HEK293 (cell line): ENCODE results near the gene GNMT.

Experiments used
- HOXC10 ChIP-seq: sonication (generic); formaldehyde crosslinking; IDR thresholded peaks from 2 replicates; pipeline ENCODE4 v1.8.1; 2023; ENCODE audit warnings: mild to moderate bottlenecking, missing genetic modification reagents
- KLF1 ChIP-seq: fragments of 450-650 bp; formaldehyde crosslinking; IDR thresholded peaks from 2 replicates; pipeline ENCODE4 v1.5.1; 2016; ENCODE audit warnings: missing biosample characterization, missing genetic modification characterization
- MZF1 ChIP-seq: fragments of 450-650 bp; formaldehyde crosslinking; IDR thresholded peaks from 2 replicates; pipeline ENCODE4 v1.5.1; 2017; ENCODE audit warnings: missing biosample characterization, missing genetic modification characterization, borderline replicate concordance
- SCRT2 ChIP-seq: fragments of 450-650 bp; formaldehyde crosslinking; IDR thresholded peaks from 2 replicates; pipeline ENCODE4 v1.5.1; 2016; ENCODE audit warnings: missing biosample characterization, missing genetic modification characterization
- TRIM28 ChIP-seq: IDR thresholded peaks from 2 replicates; pipeline ENCODE4 v1.6.1; 2011; ENCODE audit warnings: low read length, control low read depth, borderline replicate concordance
- ZNF114 ChIP-seq: fragments of 450-650 bp; formaldehyde crosslinking; IDR thresholded peaks from 2 replicates; pipeline ENCODE4 v1.5.0; 2017; ENCODE audit warnings: missing biosample characterization, missing genetic modification characterization
- ZNF133 ChIP-seq: fragments of 450-650 bp; formaldehyde crosslinking; IDR thresholded peaks from 2 replicates; pipeline ENCODE4 v1.5.1; 2016; ENCODE audit warnings: missing biosample characterization, missing genetic modification characterization
- ZNF426 ChIP-seq: fragments of 450-650 bp; formaldehyde crosslinking; IDR thresholded peaks from 2 replicates; pipeline ENCODE4 v1.5.1; 2017; ENCODE audit warnings: missing biosample characterization, missing genetic modification characterization, mild to moderate bottlenecking, inconsistent platforms, moderate library complexity
- ZNF600 ChIP-seq: fragments of 450-650 bp; formaldehyde crosslinking; IDR thresholded peaks from 2 replicates; pipeline ENCODE4 v1.5.1; 2016; ENCODE audit warnings: missing biosample characterization, missing genetic modification characterization
- ZNF707 ChIP-seq: fragments of 450-650 bp; formaldehyde crosslinking; IDR thresholded peaks from 2 replicates; pipeline ENCODE4 v1.5.1; 2016; ENCODE audit warnings: missing biosample characterization, missing genetic modification characterization
- ZNF76 ChIP-seq: fragments of 450-650 bp; formaldehyde crosslinking; IDR thresholded peaks from 2 replicates; pipeline ENCODE4; 2016; ENCODE audit warnings: low read depth, missing biosample characterization, missing genetic modification characterization, borderline replicate concordance
- ZNF792 ChIP-seq: fragments of 450-650 bp; formaldehyde crosslinking; IDR thresholded peaks from 2 replicates; pipeline ENCODE4 v1.5.1; 2016; ENCODE audit warnings: missing biosample characterization, missing genetic modification characterization
- ZSCAN16 ChIP-seq: fragments of 450-650 bp; formaldehyde crosslinking; IDR thresholded peaks from 2 replicates; pipeline ENCODE4 v1.5.1; 2016; ENCODE audit warnings: missing biosample characterization, missing genetic modification characterization
- TF ChIP-seq, protein P1 (sequence below): fragments of 450-650 bp; formaldehyde crosslinking; IDR thresholded peaks from 2 replicates; pipeline ENCODE4 v1.5.1; 2016; ENCODE audit warnings: missing biosample characterization, missing genetic modification characterization
- TF ChIP-seq, protein P2 (sequence below): fragments of 450-650 bp; IDR thresholded peaks from 2 replicates; pipeline ENCODE4 v1.5.1; 2018; ENCODE audit warnings: missing biosample characterization, missing genetic modification characterization
- TF ChIP-seq, protein P3 (sequence below): fragments of 450-650 bp; formaldehyde crosslinking; IDR thresholded peaks from 2 replicates; pipeline ENCODE4 v1.5.1; 2016; ENCODE audit warnings: missing biosample characterization, missing genetic modification characterization
- TF ChIP-seq, protein P4 (sequence below): fragments of 450-650 bp; formaldehyde crosslinking; IDR thresholded peaks from 2 replicates; pipeline ENCODE4 v1.5.1; 2017; ENCODE audit warnings: missing biosample characterization, missing genetic modification characterization
- TF ChIP-seq, protein P5 (sequence below): fragments of 450-650 bp; formaldehyde crosslinking; IDR thresholded peaks from 2 replicates; pipeline ENCODE4 v1.5.1; 2016; ENCODE audit warnings: missing biosample characterization, missing genetic modification characterization
- TF ChIP-seq, protein P6 (sequence below): fragments of 450-650 bp; formaldehyde crosslinking; IDR thresholded peaks from 2 replicates; pipeline ENCODE4 v1.5.1; 2016; ENCODE audit warnings: missing biosample characterization, missing genetic modification characterization
- TF ChIP-seq, protein P7 (sequence below): fragments of 450-650 bp; formaldehyde crosslinking; optimal IDR thresholded peaks from 2 replicates; pipeline ENCODE3; 2016; ENCODE audit warnings: missing biosample characterization, mild to moderate bottlenecking, missing genetic modification characterization
- TF ChIP-seq, protein P8 (sequence below): fragments of 450-650 bp; formaldehyde crosslinking; conservative IDR thresholded peaks from 2 replicates; pipeline ENCODE4 v1.5.1; 2016; ENCODE audit warnings: low read depth, missing biosample characterization, missing genetic modification characterization
- TF ChIP-seq, protein P9 (sequence below): fragments of 450-650 bp; formaldehyde crosslinking; IDR thresholded peaks from 2 replicates; pipeline ENCODE4 v1.5.1; 2016; ENCODE audit warnings: missing biosample characterization, missing genetic modification characterization

GNMT gene

DNA sequence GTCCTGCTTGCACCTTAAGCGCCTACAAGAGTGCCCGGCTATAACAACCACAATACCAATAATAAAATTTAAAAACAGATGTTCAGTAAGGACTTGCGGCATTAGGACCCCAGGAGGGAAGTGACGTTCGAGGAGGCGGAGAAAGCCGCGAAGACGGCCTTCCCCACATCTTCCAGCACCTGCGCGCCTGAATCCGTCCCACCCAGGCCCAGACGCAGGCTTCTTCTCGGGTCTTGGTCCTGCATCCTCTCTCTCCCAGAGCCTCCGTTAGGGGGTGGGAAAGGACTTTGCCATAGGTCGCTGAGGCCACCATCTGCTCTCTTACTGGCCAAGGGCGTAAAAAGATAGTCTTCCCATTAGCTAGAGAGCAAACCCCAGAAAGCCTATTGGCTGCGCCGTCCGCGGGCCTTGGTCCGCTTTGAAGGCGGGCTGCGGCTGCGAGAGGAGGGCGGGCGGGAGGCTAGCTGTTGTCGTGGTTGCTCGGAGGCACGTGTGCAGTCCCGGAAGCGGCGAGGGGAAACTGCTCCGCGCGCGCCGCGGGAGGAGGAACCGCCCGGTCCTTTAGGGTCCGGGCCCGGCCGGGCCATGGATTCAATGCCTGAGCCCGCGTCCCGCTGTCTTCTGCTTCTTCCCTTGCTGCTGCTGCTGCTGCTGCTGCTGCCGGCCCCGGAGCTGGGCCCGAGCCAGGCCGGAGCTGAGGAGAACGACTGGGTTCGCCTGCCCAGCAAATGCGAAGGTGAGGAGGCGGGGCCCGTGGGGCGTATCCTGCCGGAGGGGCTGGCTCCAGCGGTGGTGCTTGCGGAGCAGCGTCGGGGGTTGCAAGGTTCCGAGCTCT, 31.4 kb upstream of the GNMT start, which contains the start of gene CNPY3 (continued):
- TF ChIP-seq, protein P1, sequence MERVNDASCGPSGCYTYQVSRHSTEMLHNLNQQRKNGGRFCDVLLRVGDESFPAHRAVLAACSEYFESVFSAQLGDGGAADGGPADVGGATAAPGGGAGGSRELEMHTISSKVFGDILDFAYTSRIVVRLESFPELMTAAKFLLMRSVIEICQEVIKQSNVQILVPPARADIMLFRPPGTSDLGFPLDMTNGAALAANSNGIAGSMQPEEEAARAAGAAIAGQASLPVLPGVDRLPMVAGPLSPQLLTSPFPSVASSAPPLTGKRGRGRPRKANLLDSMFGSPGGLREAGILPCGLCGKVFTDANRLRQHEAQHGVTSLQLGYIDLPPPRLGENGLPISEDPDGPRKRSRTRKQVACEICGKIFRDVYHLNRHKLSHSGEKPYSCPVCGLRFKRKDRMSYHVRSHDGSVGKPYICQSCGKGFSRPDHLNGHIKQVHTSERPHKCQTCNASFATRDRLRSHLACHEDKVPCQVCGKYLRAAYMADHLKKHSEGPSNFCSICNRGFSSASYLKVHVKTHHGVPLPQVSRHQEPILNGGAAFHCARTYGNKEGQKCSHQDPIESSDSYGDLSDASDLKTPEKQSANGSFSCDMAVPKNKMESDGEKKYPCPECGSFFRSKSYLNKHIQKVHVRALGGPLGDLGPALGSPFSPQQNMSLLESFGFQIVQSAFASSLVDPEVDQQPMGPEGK (tag by site-specific recombination) = peak; percentile 85
- TF ChIP-seq KLF1 (peak; percentile 90), TRIM28 (peak; percentile 57), ZSCAN16 (tag by site-specific recombination) (0 out of 2 replicates have a peak, but pooled peaks have one; percentile 57), HOXC10 (CRISPR knock-in tag) (no peak), ZNF114 (no peak), SCRT2 (tag by site-specific recombination) (no peak), ZNF76 (peak; percentile 77), MZF1 (tag by site-specific recombination) (no peak), ZNF600 (tag by site-specific recombination) (peak; percentile 100), ZNF426 (no peak), ZNF707 (tag by site-specific recombination) (no peak), ZNF133 (tag by site-specific recombination) (no peak), ZNF792 (tag by site-specific recombination) (no peak; the same call in 1 of the 2 replicates)
- TF ChIP-seq, protein P2, sequence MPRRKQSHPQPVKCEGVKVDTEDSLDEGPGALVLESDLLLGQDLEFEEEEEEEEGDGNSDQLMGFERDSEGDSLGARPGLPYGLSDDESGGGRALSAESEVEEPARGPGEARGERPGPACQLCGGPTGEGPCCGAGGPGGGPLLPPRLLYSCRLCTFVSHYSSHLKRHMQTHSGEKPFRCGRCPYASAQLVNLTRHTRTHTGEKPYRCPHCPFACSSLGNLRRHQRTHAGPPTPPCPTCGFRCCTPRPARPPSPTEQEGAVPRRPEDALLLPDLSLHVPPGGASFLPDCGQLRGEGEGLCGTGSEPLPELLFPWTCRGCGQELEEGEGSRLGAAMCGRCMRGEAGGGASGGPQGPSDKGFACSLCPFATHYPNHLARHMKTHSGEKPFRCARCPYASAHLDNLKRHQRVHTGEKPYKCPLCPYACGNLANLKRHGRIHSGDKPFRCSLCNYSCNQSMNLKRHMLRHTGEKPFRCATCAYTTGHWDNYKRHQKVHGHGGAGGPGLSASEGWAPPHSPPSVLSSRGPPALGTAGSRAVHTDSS (tag by site-specific recombination) = no peak
- TF ChIP-seq, protein P3, sequence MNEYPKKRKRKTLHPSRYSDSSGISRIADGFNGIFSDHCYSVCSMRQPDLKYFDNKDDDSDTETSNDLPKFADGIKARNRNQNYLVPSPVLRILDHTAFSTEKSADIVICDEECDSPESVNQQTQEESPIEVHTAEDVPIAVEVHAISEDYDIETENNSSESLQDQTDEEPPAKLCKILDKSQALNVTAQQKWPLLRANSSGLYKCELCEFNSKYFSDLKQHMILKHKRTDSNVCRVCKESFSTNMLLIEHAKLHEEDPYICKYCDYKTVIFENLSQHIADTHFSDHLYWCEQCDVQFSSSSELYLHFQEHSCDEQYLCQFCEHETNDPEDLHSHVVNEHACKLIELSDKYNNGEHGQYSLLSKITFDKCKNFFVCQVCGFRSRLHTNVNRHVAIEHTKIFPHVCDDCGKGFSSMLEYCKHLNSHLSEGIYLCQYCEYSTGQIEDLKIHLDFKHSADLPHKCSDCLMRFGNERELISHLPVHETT (tag by site-specific recombination) = peak; percentile 75
- TF ChIP-seq, protein P4, sequence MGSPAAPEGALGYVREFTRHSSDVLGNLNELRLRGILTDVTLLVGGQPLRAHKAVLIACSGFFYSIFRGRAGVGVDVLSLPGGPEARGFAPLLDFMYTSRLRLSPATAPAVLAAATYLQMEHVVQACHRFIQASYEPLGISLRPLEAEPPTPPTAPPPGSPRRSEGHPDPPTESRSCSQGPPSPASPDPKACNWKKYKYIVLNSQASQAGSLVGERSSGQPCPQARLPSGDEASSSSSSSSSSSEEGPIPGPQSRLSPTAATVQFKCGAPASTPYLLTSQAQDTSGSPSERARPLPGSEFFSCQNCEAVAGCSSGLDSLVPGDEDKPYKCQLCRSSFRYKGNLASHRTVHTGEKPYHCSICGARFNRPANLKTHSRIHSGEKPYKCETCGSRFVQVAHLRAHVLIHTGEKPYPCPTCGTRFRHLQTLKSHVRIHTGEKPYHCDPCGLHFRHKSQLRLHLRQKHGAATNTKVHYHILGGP (tag by site-specific recombination) = no peak
- TF ChIP-seq, protein P5, sequence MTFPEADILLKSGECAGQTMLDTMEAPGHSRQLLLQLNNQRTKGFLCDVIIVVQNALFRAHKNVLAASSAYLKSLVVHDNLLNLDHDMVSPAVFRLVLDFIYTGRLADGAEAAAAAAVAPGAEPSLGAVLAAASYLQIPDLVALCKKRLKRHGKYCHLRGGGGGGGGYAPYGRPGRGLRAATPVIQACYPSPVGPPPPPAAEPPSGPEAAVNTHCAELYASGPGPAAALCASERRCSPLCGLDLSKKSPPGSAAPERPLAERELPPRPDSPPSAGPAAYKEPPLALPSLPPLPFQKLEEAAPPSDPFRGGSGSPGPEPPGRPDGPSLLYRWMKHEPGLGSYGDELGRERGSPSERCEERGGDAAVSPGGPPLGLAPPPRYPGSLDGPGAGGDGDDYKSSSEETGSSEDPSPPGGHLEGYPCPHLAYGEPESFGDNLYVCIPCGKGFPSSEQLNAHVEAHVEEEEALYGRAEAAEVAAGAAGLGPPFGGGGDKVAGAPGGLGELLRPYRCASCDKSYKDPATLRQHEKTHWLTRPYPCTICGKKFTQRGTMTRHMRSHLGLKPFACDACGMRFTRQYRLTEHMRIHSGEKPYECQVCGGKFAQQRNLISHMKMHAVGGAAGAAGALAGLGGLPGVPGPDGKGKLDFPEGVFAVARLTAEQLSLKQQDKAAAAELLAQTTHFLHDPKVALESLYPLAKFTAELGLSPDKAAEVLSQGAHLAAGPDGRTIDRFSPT (tag by site-specific recombination) = no peak
- TF ChIP-seq, protein P6, sequence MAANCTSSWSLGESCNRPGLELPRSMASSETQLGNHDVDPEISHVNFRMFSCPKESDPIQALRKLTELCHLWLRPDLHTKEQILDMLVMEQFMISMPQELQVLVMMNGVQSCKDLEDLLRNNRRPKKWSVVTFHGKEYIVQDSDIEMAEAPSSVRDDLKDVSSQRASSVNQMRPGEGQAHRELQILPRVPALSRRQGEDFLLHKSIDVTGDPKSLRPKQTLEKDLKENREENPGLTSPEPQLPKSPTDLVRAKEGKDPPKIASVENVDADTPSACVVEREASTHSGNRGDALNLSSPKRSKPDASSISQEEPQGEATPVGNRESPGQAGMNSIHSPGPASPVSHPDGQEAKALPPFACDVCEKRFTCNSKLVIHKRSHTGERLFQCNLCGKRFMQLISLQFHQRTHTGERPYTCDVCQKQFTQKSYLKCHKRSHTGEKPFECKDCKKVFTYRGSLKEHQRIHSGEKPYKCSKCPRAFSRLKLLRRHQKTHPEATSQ (tag by site-specific recombination) = peak; percentile 73; the same call in 1 of the 2 replicates
- TF ChIP-seq, protein P7, sequence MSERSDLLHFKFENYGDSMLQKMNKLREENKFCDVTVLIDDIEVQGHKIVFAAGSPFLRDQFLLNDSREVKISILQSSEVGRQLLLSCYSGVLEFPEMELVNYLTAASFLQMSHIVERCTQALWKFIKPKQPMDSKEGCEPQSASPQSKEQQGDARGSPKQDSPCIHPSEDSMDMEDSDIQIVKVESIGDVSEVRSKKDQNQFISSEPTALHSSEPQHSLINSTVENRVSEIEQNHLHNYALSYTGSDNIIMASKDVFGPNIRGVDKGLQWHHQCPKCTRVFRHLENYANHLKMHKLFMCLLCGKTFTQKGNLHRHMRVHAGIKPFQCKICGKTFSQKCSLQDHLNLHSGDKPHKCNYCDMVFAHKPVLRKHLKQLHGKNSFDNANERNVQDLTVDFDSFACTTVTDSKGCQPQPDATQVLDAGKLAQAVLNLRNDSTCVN (tag by site-specific recombination) = peak; percentile 87
- TF ChIP-seq, protein P8, sequence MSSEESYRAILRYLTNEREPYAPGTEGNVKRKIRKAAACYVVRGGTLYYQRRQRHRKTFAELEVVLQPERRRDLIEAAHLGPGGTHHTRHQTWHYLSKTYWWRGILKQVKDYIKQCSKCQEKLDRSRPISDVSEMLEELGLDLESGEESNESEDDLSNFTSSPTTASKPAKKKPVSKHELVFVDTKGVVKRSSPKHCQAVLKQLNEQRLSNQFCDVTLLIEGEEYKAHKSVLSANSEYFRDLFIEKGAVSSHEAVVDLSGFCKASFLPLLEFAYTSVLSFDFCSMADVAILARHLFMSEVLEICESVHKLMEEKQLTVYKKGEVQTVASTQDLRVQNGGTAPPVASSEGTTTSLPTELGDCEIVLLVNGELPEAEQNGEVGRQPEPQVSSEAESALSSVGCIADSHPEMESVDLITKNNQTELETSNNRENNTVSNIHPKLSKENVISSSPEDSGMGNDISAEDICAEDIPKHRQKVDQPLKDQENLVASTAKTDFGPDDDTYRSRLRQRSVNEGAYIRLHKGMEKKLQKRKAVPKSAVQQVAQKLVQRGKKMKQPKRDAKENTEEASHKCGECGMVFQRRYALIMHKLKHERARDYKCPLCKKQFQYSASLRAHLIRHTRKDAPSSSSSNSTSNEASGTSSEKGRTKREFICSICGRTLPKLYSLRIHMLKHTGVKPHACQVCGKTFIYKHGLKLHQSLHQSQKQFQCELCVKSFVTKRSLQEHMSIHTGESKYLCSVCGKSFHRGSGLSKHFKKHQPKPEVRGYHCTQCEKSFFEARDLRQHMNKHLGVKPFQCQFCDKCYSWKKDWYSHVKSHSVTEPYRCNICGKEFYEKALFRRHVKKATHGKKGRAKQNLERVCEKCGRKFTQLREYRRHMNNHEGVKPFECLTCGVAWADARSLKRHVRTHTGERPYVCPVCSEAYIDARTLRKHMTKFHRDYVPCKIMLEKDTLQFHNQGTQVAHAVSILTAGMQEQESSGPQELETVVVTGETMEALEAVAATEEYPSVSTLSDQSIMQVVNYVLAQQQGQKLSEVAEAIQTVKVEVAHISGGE (tag by site-specific recombination) = peak; percentile 98
- TF ChIP-seq, protein P9, sequence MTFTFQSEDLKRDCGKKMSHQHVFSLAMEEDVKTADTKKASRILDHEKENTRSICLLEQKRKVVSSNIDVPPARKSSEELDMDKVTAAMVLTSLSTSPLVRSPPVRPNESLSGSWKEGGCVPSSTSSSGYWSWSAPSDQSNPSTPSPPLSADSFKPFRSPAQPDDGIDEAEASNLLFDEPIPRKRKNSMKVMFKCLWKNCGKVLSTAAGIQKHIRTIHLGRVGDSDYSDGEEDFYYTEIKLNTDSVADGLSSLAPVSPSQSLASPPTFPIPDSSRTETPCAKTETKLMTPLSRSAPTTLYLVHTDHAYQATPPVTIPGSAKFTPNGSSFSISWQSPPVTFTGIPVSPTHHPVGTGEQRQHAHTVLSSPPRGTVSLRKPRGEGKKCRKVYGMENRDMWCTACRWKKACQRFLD (tag by site-specific recombination) = no peak
